ENCODE results near the gene C2CD2L. TPM values are rescaled to one million over a fixed set of nuclear protein-coding genes. Genes with fewer than 3 reads are reported as not detected.
"Not testable (repeated sequence)": the region's sequence is repeated elsewhere in the genome, so short reads cannot be mapped to it uniquely, and the experiment has no call there.

The C2CD2L gene
- total RNA-seq, 4 donors from 2014 or later, result 5.1 to 12.8 (median 8.0) TPM

DNA sequence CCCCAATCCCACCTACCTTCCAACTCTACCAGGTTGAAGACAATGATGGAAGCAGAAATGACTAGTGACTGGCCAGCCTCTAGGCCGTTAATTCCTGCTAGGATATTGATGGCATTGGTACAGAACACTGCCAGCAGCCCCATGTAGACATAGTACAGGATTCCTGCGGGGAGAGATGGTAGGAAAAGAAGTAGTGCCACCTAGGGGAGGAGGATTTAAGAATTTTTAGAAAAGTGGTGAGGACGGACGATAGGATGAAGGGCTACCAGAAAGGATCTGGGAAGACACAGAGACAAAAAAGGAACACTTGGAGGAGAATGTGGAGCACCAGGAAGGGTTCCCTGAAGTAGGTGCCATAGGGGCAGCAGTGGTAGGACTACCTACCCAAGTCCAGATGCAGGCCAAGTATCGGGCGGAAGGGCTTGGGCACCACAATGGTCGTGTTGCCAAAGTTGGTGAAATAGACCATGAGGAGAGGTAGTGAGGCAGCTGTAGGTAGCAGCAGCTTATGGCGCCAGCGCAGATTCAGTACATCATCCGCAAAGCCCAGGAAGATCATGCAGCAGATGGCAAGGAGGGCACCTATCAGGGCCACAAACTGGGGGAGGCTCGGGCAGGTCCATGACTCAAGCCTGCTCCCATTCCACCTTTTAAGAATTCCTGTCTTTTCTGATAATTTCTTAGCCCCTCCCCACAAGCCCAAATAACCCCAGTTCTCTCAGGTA, 6.7 kb upstream of the C2CD2L start:
- H3K27ac ChIP-seq, result peak overlapping the region in 2 of 4 donors; percentile 2 to 95
- no peaks in the 10 kb centered on the region for H3K9me3 ChIP-seq

DNA sequence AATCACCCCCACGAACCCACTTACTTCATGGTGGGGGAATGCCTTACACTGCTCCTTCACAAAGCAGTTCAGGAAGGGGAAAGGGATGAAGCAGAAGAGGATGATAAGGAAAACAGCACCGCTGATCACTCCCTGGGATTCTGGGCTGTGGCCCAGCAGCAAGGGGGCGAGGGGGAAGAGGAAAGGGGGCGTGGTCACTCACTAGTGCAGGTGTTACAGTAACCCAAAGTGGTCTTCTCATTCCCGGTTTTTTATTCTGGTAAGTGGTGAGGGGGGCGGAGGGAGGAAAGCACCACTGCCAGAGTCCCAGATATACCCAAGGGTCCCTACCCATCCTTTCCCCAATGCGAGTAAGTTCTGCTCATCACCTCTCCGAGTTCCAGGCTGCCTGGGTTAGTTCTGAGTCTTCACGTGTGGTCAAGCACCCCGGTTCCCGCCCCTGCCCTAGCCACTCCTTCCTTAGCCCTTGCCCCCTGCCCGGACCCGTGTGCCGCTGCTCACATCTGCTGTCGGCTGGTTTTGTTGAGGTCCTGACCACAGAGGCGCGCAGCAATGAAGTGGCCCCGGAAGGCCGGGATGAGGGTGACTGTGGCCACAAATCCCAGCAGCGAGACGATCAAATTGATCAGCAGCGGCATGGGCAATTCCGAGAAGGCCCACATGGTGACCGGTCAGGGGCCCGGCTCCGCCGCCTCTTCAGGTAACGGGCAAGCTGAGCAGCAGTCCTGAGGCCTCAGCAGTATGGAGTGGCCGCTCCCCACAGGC, 6.0 kb upstream of the C2CD2L start:
- Histone ChIP-seq H3K9me3 (no peaks in the 10 kb centered on the region), H3K4me3 (peak overlapping the region; percentile 62 to 88 (median 75)), H3K4me1 (peaks cover 10 to 38% (median 21%) of the 10 kb centered on the region in 3 donors), H3K36me3 (peaks cover 6 to 29% (median 16%) of the 10 kb centered on the region in 3 donors), H3K27ac (peak overlapping the region; percentile 88 to 97 (median 96)), H3K27me3 (no peaks in the 10 kb centered on the region)
- intact Hi-C loops (cut with DNase I), result no loop called here
- DNase-seq, result no peak
- no peak for TF ChIP-seq POLR2A (IDR thresholded peaks at IDR 0.05)
- TF ChIP-seq, protein P1, sequence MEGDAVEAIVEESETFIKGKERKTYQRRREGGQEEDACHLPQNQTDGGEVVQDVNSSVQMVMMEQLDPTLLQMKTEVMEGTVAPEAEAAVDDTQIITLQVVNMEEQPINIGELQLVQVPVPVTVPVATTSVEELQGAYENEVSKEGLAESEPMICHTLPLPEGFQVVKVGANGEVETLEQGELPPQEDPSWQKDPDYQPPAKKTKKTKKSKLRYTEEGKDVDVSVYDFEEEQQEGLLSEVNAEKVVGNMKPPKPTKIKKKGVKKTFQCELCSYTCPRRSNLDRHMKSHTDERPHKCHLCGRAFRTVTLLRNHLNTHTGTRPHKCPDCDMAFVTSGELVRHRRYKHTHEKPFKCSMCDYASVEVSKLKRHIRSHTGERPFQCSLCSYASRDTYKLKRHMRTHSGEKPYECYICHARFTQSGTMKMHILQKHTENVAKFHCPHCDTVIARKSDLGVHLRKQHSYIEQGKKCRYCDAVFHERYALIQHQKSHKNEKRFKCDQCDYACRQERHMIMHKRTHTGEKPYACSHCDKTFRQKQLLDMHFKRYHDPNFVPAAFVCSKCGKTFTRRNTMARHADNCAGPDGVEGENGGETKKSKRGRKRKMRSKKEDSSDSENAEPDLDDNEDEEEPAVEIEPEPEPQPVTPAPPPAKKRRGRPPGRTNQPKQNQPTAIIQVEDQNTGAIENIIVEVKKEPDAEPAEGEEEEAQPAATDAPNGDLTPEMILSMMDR (IDR thresholded peaks at IDR 0.05), result no peak
- 0 to 2% methylated on average over 7 to 11 of the region's 29 CpGs for WGBS, 2 donors

More for the DNA sequence above, 6.7 kb upstream of the C2CD2L start:
- intact Hi-C loops (cut with DNase I), result no loop called here
- Histone ChIP-seq H3K27me3 (no peaks in the 10 kb centered on the region), H3K36me3 (peaks cover 6 to 29% (median 16%) of the 10 kb centered on the region in 3 donors), H3K4me3 (peak overlapping the region; percentile 62 to 88 (median 75)), H3K4me1 (peaks cover 9 to 43% (median 25%) of the 10 kb centered on the region in 3 donors)
- no peak for TF ChIP-seq POLR2A (IDR thresholded peaks at IDR 0.05)
- TF ChIP-seq, protein P1 (IDR thresholded peaks at IDR 0.05), result peak in 3 of 6 experiments; percentile 10 to 44 (median 14)
- WGBS, 2 donors, result 30 to 34% methylated on average over 11 of the region's 11 CpGs
- no peak for DNase-seq

DNA sequence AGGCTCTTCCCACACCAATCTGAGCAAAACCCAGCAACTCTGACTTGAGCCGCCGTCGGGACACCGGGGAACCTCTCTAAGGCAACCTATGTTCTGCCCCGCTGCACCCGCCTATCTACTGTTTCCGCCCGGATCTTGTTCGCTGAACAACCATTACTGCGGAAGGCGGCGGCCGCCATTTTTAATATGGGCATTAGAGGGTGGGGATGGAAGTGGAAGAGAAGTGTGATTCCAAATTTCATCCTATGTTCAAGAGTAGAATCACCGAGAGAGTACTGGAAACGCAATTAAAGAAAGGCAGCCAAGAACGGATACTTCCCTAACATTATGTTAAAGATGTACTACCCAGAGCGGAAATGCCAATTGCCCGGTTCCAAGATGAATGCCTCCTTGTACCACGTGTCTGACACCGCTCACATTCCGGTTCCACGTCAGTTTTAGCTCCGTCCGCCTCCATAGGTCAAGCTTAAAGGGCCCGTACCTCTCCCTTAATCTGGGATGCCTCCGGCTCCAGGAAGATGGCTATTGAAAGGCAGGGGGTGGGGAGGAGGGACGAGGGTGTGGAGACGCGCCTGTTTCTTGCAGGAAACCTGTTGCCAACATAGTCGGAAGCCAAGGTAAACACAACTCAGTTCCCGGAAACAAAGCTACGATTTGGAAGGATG, 5.3 kb upstream of the C2CD2L start, which contains the start of gene DPAGT1:
Gene DPAGT1, minus strand, starts transcription at position 95 of the 665 bp plus-strand sequence. CDS start 198 bp downstream, outside the sequence.
- peaks cover 17 to 45% (median 27%) of the 10 kb centered on the region in 3 donors for H3K4me1 ChIP-seq
- peak within 1 kb of the TSS; percentile 88 to 97 (median 96) for H3K27ac ChIP-seq
- peak; percentile 65 for DNase-seq
- TF ChIP-seq, protein P1 (IDR thresholded peaks at IDR 0.05), result no peak
- TF ChIP-seq POLR2A (IDR thresholded peaks at IDR 0.05), result peak in 1 of 4 donors; percentile 44
- 0 to 1% methylated on average over 5 to 32 of the region's 32 CpGs for WGBS, 2 donors
- H3K4me3 ChIP-seq, result peak within 1 kb of the TSS; percentile 62 to 88 (median 75)
- intact Hi-C loops (cut with DNase I), result no loop called here
- H3K27me3 ChIP-seq, result no peaks in the 10 kb centered on the region
- peaks cover 6 to 22% (median 11%) of the 10 kb centered on the region in 3 donors for H3K36me3 ChIP-seq
- no peaks in the 10 kb centered on the region for H3K9me3 ChIP-seq

DNA sequence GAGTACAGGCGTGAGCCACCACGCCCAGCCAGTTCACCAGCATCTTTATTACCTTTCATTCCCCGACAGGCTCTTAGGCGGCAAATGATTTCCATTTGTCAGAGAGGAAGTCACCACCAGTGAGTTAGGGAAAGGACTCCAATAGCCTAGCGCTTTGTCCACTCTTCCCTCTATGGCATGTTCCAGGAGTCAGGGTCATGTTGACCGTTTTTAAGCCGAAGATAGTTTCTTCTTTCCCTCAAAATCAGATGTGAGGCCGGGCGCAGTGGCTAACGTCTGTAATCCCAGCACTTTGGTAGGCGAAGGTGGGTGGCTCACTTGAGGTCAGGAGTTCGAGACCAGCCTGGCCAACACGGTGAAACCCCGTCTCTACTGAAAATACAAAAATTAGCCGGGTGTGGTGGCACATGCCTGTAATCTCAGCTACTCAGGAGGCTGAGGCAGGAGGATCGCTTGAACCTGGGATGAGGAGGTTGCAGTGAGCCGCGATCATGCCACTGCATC, 3.9 kb upstream of the C2CD2L start:
- H3K4me3 ChIP-seq, result peak overlapping the region; percentile 62 to 88 (median 75)

DNA sequence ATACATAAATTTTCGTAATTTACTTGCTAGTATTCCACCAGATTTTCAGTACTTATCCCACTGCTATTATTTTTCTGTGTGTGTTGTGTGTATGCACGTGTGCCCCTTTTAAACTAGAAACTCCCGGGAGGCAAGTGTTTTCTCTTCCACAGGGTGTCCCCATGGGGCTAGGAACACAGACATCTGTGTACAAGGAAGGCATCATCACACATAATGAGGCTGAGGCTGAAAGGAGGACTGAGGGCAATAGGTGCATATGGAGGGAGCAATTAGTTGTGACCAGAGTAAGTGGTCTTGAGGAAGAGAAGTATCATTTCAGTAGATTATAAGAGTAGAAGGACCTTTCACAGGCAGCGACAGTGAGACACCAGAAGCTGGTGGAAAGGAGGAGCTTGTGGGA, 3.4 kb upstream of the C2CD2L start:
- intact Hi-C loops (cut with DNase I), result no loop called here
- no peaks in the 10 kb centered on the region for H3K9me3 ChIP-seq
- peaks cover 23 to 63% (median 34%) of the 10 kb centered on the region in 3 donors for H3K4me1 ChIP-seq

More for the DNA sequence above, 3.9 kb upstream of the C2CD2L start:
- intact Hi-C loops (cut with DNase I); H3K9me3 ChIP-seq; DNase-seq; H3K27me3 ChIP-seq; H3K36me3 ChIP-seq: not testable (repeated sequence)
- H3K4me1 ChIP-seq, result peaks cover 18 to 57% (median 28%) of the 10 kb centered on the region in 3 donors
- peak overlapping the region; percentile 88 to 97 (median 96) for H3K27ac ChIP-seq
- WGBS, 2 donors, result 77 to 79% methylated on average over 10 to 17 of the region's 18 CpGs

More for the DNA sequence above, 3.4 kb upstream of the C2CD2L start:
- H3K27ac ChIP-seq, result peak overlapping the region in 2 of 4 donors; percentile 95 to 96
- H3K4me3 ChIP-seq, result no peak overlapping the region
- TF ChIP-seq POLR2A (IDR thresholded peaks at IDR 0.05), result no peak
- TF ChIP-seq, protein P1 (IDR thresholded peaks at IDR 0.05), result no peak
- H3K36me3 ChIP-seq, result peaks cover 0 to 3% (median 0%) of the 10 kb centered on the region in 3 donors
- DNase-seq, result no peak
- no peaks in the 10 kb centered on the region for H3K27me3 ChIP-seq
- 51 to 64% methylated on average over 4 of the region's 4 CpGs for WGBS, 2 donors
